Cardiac muscle cell (in vitro differentiated cells and primary cell): ENCODE data around the gene RB1. TPM values are rescaled to one million over a fixed set of nuclear protein-coding genes. Genes with fewer than 3 reads are reported as not detected.

Experiments
- DNase-seq, 2 donors: peaks; one replicate each; pipeline versions ENCODE4 v3.0.0 to v3.0.0-alpha.2; 2010 to 2017; ENCODE audit warnings: low read depth in 1 of 2, low spot score in 1 of 2
- H3K27ac ChIP-seq: fragments of 200-600 bp; sonication (generic); 2 replicates; pipeline ENCODE4 v1.5.1; 2016
- H3K27me3 ChIP-seq: fragments of 200-600 bp; sonication (generic); 2 replicates; pipeline ENCODE4 v1.6.0; 2016; ENCODE audit warnings: control low read depth
- H3K36me3 ChIP-seq: fragments of 200-600 bp; sonication (generic); 2 replicates; pipeline ENCODE4 v1.5.1; 2016; ENCODE audit warnings: control low read depth
- H3K4me1 ChIP-seq: fragments of 200-600 bp; sonication (generic); 2 replicates; pipeline ENCODE4 v1.8.1; 2017; ENCODE audit warnings: low read depth, mild to moderate bottlenecking, mixed run types
- H3K4me3 ChIP-seq: fragments of 200-600 bp; sonication (generic); 2 replicates; pipeline ENCODE4 v1.5.1; 2016; ENCODE audit warnings: mild to moderate bottlenecking
- H3K9me3 ChIP-seq: fragments of 200-600 bp; sonication (generic); 2 replicates; pipeline ENCODE4 v1.5.1; 2017; ENCODE audit warnings: low read depth, mild to moderate bottlenecking, control low read depth
- polyA plus RNA-seq: library from polyadenylated mRNA; unstranded; fragments of >200 nt; fragmentation: Nextera tagmentation; extraction: Ambion mirVana; gene quantifications from 2 replicates; pipeline ENCODE4 v1.2.1, GENCODE V29; 2016
- total RNA-seq: library from RNA; depleted of rRNA; stranded (reverse); fragments of >200 nt; gene quantifications from 2 replicates; pipeline ENCODE4 v1.2.3, GENCODE V29; 2016
- TF ChIP-seq, protein P1 (sequence below): IDR thresholded peaks from 2 replicates; pipeline ENCODE4 v1.5.1; 2012; ENCODE audit warnings: low read depth, mild to moderate bottlenecking, low read length

The RB1 gene
- total and polyA plus RNA-seq, 2 experiments from 2014 or later, result 23.0 to 23.6 TPM

DNA sequence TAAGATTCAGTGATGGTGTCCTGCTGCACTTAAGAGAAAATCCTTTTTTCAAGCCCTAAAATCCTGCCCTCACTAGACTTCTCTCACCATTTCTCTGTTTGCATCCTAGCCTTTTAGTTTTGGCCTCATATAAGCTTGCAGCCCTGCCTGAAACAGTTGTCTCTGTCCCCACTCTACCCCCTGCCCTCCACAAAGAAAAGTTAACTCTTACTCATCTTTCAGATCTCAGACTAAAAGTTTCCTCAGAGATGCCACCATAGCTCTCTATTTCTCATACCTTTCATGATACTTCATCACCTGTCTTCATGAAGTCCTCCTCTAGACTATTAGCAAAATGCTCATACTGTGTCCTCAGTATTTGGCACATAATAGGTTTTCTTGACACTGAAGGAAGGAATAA is 37.4 kb upstream of the RB1 start:
- TF ChIP-seq, protein P1, sequence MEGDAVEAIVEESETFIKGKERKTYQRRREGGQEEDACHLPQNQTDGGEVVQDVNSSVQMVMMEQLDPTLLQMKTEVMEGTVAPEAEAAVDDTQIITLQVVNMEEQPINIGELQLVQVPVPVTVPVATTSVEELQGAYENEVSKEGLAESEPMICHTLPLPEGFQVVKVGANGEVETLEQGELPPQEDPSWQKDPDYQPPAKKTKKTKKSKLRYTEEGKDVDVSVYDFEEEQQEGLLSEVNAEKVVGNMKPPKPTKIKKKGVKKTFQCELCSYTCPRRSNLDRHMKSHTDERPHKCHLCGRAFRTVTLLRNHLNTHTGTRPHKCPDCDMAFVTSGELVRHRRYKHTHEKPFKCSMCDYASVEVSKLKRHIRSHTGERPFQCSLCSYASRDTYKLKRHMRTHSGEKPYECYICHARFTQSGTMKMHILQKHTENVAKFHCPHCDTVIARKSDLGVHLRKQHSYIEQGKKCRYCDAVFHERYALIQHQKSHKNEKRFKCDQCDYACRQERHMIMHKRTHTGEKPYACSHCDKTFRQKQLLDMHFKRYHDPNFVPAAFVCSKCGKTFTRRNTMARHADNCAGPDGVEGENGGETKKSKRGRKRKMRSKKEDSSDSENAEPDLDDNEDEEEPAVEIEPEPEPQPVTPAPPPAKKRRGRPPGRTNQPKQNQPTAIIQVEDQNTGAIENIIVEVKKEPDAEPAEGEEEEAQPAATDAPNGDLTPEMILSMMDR, result no peak
- no peak for DNase-seq
- H3K27me3 ChIP-seq, result no peaks in the 10 kb centered on the region
- no peak overlapping the region for H3K4me3 ChIP-seq
- H3K9me3 ChIP-seq, result no peaks in the 10 kb centered on the region
- no peaks in the 10 kb centered on the region for H3K4me1 ChIP-seq
- peaks cover 19% of the 10 kb centered on the region for H3K36me3 ChIP-seq
- no peak overlapping the region for H3K27ac ChIP-seq

DNA sequence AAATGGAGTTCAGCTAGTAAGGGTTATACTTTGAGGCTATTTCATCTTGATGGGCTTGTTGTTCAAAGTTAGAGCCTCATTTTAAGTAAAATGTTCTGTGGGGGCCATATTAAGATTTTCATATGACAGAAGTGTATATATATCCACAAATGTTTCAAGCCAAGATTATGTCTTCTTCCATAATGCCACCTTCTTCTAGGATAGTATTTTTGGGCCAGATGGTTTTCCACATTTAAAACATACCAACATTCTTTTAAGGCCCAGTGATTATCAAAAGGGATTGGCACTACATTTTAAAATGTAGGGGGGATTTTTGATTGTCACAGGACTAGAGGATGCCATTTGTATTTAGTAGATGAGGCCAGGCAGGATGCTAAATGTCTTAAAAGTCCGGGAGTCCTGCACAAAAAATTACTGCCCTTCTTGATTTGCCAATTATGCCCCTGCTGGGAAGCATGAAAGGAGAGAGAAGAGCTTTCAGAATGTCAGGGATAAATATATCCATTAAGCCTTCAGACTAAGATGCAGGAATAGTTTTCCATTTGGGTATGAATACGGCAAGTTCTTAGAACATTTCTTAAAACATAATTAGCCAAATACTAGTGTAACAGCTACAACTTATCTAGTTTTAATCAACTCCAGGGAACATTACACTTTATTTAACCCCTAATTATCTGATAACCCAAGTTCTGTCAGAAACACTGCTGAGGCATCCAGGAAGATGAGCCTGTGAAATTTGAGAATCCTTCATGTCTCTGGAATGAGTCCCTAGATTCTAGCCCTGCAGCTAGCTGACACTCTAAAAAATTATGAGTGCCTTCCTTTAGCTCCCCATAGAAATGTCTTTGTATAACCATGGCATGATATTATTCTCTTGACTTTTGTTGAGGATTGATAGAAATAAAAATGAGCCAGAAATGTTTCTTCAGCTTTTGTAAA is 36.6 kb upstream of the RB1 start:
- TF ChIP-seq, protein P1, result no peak
- H3K4me3 ChIP-seq, result no peak overlapping the region
- no peak for DNase-seq

DNA sequence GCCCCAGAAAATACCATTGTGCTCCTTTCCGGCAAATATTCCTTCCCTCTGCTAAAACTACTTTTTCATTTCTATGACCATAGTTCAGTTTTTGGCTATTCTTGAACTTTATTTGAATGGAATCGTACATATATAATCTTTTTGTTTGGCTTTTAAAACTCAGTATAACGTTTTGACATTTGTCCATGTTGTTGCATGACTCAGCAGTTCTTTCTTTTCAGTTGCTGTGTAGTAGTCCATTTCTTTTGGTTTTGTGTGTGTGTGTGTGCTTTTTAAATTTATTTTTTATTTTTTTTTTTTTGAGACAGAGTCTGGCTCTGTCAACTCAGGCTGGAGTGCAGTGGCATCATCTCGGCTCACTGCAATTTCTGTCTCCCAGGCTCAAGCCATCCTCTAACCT is 35.5 kb upstream of the RB1 start:
- TF ChIP-seq, protein P1, result no peak
- DNase-seq, result no peak
- no peak overlapping the region for H3K4me3 ChIP-seq
- H3K27me3 ChIP-seq, result no peaks in the 10 kb centered on the region
- H3K36me3 ChIP-seq, result peaks cover 1% of the 10 kb centered on the region
- H3K9me3 ChIP-seq, result no peaks in the 10 kb centered on the region
- no peak overlapping the region for H3K27ac ChIP-seq
- H3K4me1 ChIP-seq, result no peaks in the 10 kb centered on the region

More for the DNA sequence above, 36.6 kb upstream of the RB1 start:
- H3K9me3 ChIP-seq, result no peaks in the 10 kb centered on the region
- H3K36me3 ChIP-seq, result peaks cover 11% of the 10 kb centered on the region
- no peak overlapping the region for H3K27ac ChIP-seq
- H3K27me3 ChIP-seq, result no peaks in the 10 kb centered on the region
- no peaks in the 10 kb centered on the region for H3K4me1 ChIP-seq

DNA sequence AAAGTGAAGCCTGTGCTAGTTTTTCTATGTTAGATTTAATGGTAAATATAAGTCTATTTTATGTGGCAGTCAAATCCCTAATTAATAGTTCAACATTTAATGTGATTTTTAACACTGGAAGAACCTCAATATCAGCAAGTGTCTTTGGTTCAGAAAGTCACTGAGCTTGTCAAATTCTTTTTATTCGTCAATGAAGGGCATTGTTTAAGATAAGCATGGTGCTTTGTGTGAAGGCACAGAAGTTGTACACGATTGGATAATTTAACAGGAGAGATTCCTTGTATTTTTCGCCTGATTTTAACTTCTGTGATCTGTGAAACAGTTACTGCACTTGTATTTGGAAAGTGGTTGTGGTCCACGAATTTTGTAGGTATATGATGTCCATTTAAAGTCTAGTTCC is 30.2 kb upstream of the RB1 start:
- TF ChIP-seq, protein P1, result no peak
- no peak overlapping the region for H3K4me3 ChIP-seq
- H3K4me1 ChIP-seq, result no peaks in the 10 kb centered on the region
- H3K27ac ChIP-seq, result no peak overlapping the region
- no peaks in the 10 kb centered on the region for H3K36me3 ChIP-seq
- DNase-seq, result no peak
- H3K27me3 ChIP-seq, result no peaks in the 10 kb centered on the region
- no peaks in the 10 kb centered on the region for H3K9me3 ChIP-seq

DNA sequence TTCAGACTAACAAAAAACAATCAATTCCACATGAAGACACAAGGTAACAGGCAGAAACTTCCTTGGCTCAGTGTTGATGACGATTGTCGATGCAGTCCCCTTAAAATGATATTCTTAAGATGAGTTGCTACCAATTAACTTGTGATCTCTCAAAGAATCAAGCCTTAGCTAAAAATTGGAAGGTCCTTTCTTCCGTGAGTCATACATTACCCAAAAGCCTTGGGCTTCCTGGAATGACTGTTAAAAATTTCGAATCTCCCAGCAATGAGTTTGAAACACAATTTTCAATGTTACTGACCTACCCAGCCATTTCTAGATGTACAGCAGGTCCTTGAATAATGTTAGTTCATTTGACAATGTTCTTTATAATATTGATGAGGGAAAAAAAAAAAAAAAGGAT is 28.0 kb upstream of the RB1 start:
- Histone ChIP-seq H3K27me3 (no peaks in the 10 kb centered on the region), H3K4me3 (no peak overlapping the region), H3K9me3 (no peaks in the 10 kb centered on the region), H3K4me1 (no peaks in the 10 kb centered on the region), H3K27ac (no peak overlapping the region), H3K36me3 (no peaks in the 10 kb centered on the region)
- TF ChIP-seq, protein P1, result no peak
- DNase-seq, result no peak
